HG02981 (cell line): ENCODE measurements around the gene CLEC17A.
"Not testable (repeated sequence)": the region's sequence is repeated elsewhere in the genome, so short reads cannot be mapped to it uniquely, and the experiment has no call there.

ENCODE experiments used
- ATAC-seq: cut with Tn5 transposase; IDR thresholded peaks from one replicate; pipeline ENCODE4 v1.9.1; 2021; ENCODE audit warnings: mild to moderate bottlenecking, moderate library complexity; ENCODE audit not compliant: unreplicated experiment

The CLEC17A gene

DNA sequence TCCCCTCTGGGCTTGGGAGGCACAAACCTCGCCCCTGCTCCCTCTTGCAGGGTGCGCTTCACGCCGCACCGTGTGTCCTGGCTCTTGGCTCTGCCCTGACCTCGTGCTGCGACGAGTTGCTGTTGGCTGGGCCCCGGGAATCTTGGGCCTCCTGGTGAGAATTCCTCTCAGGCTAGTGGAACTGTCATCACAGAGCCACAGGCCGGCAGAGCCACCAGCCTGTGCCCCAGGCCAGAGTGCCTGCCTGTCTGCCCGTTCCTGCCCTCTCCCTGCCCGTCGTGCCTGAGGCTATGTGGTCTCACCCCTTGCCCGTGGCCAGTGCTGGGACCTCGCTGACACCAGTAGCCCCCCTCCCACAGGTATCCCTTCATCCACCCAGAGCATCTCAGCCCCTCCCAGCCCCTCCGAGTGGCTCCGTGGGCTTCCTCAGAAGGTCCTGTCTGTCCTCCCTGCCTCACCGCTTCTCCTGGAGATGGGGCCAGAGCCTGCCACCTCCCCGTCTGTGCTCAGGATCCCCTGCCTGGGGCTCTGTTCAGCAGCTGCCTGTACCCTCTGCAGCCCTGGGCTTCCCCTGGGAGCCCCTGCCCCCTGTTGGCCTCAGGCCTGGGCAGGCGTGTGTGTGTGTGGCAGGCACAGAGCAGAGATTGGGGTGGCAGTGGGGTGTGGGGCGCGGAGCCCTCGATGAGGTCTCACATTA is 24.4 kb upstream of the CLEC17A start:
- ATAC-seq: no peak

DNA sequence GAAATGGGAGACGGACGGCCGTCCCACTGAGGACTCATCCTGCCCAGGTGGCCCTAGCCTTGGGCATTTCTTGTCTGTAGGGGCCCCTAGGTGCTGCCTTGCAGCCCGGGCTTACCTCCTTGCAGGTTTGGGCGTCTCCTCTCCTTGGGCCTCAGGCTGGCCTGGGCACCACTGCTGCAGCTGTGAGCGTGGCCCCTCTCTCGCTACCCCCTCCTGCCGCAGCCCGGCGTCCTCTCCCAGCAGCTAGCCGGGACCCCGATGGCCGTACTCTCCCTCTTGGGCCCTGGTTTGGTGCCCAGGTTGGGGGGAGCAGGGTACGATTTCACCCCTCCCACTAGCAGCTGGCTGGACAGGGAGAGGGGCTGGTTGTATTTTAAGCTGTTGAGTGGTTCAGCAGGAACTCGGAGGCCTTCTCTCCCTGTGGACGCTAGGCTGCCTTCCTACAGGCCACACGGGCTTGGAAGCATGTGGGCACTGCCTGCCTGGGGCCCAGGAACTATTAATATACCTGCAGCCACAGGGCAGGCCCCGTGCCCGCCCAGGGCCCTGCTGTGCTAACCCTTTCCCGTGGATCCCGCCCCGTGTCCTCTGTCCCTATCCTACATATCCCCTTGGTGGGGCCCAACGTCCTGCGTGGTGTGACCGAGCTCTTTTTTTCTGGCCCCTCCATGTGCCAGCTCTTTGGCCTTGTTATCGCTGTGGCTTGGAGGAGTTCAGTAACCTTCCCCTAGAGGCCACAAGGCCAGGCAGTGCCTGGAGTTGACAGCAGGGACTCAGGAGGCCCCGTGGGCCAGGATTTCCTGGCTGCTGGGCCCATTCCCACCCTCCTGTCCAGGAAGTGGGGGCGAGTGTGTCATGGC is 22.7 kb upstream of the CLEC17A start:
- ATAC-seq: no peak

DNA sequence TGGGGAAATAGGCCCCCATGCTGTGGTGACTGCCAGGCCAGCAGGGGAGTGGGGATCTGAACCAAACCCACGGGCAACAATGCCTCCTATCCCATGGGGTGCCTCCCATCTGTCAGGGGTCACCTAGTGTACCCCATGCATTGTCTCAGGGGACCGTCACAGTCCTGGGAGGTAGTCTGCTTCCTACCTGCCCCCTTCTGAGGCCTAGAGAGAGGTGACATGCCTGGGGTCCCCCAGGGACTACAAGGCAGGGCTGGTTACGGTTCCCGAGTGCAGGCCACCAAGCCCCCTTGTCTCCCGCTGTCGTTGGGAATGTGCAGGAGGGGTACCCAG is 22.1 kb upstream of the CLEC17A start:
- no peak for ATAC-seq

DNA sequence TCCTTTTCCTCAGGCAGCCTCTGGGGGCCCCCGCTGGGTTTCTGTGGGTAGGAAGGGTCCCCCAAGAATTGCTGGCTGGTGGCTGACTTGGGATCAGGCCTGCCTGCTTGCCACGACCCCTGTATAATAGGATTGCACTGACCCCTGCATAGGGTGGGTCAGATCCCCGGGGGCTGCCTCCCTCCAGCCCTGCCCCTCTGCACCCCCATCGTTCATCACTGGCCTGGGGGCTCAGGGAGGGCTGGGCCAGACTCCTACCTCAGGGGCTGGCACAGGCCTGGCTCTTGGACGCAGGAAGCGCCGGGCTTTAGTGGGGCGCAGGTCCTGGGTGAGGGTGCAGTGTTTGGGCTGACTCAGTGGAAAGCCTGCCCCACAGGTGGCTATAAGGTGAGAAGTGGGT is 21.6 kb upstream of the CLEC17A start:
- ATAC-seq: no peak

GRCh38 chr19:14561847-14562351 is 21.0 kb upstream of the CLEC17A start:
- no peak for ATAC-seq

DNA sequence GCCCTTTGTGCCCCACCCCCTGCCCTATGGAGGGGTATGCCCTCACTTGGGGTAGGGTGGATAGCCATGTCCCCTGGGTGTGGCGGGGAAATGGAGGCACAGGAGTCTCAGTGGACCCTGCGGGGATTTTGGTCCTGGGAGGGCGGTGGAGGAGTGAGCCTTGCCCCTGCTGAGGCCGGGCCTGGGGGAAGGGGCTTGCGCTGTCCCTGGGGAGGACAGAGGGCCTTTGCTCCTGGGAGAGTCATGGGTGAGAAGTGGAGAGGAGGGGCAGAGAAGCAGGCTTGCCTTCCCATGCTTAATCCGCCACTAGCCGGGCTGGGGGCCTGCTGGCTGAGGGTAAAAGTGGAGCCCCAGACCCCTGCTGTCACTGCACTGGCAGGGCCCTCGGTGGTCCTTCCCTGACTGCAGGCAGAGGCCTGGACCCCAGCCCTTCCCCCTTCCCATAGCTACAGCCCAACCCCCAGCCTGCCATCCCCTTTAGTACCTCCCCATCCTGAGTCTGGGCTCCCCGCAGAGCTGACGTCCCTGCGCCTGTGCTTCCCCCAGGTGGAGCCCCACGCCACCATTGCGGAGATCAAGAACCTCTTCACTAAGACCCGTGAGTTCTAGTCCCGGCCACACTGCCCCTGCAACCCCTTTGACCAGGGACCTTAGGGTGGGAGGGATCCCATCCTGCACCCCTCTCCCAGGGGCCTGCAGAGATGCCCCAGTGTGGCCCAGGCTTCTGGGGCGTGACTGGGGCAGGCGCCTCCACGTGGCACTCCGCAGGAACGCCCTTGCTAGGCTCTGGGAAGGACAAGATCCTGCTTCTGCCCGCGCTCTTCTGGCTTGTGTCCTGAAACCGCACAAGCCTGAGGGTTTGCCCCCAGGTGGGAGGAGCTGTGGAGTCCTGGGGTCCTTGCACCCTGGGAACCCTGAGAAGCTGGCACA is 20.0 kb upstream of the CLEC17A start:
- ATAC-seq: no peak

DNA sequence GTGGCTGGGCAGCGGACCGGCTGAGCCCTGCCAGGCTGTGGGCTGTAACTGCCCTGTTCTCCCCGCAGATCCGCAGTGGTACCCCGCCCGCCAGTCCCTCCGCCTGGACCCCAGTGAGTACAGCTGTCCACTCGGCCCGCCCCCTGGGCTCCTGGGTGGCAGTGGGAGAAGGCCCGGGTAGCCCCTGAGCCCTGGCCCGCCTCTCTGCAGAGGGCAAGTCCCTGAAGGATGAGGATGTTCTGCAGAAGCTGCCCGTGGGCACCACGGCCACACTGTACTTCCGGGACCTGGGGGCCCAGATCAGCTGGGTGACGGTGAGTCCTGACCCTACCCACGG is 19.3 kb upstream of the CLEC17A start:
- ATAC-seq: no peak

GRCh38 chr19:14563989-14564651 is 18.8 kb upstream of the CLEC17A start:
- ATAC-seq: no peak

DNA sequence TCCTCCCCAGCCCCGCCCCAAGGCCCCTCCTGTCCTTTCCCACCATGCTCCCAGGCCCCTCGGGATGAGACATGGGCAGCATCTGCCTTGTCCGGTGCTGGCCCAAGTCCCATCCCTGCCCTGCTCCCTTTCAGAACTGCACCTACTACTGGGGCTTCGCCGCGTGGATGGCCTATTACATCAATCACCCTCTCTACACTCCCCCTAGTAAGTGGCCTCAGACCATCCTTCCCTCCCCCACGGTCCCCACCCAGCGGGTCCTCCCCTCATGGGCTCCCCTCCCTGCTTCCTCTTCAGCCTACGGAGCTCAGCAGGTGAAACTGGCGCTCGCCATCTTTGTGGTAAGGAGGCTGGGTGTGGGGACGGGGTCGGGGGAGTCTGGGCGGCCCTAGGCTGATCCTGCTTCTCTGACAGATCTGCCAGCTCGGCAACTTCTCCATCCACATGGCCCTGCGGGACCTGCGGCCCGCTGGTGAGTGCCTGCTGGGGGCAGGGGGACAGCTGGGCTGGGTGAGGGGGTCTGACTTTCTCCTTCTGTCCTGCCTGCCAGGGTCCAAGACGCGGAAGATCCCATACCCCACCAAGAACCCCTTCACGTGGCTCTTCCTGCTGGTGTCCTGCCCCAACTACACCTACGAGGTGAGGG is 18.1 kb upstream of the CLEC17A start:
- not testable (repeated sequence) for ATAC-seq

DNA sequence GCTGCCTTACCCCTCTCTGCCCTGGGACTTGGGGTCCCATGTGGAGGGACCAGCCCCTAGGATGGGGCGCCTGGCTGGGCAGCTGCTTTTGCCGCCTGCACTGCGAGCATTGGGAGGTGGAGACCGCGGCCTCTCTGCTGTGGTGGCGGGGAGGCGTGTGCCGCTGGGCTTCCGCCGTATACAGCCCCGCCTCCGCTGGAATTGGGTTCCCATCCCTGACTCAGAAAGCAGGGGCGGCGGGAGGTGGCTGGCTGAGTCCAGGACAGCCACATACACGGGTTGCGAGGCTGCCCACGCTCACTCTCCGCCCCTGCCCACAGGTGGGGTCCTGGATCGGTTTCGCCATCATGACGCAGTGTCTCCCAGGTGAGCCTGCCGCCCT is 17.6 kb upstream of the CLEC17A start:
- ATAC-seq: no peak

DNA sequence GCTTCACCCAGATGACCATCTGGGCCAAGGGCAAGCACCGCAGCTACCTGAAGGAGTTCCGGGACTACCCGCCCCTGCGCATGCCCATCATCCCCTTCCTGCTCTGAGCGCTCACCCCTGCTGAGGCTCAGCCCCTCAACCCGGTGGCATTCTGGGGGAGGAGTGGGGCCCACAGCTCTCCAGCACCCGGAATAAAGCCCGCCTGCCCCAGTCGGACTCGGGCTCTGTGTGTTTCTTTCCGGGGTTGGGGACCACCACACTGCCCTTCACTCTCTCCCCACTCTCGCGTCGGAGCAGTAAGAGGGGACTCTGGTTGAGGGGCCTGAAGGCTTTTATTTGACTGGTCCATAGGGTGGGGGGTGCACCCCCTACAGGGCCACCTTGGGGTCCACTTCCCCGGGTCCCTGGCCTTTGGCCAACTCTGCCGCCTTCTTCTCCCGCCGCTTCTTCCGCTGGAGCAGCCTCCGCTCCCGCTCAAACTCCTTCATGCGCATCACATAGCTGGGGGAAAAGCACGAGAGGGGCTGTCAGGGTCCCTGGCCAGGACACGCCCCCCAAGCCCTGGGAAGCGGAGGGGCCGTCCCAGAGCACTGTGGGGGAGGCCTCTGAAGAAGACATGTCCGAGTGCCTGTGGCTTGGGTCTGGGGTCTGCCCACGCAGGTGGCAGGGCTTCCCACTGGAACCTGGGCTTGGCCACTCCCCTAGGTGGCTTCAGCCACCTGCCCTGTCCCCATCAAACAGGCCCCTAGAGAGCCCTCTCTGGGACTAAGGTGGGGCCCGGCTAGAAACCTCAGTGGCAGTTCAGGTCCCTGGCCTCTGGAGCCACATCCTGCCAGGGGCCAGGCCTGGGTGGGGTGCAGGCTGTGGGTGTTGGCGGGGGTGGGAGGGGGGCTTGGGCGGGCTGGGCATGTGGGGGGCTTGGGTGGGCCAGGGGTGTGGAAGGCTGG is 16.8 kb upstream of the CLEC17A start:
- ATAC-seq: no peak

DNA sequence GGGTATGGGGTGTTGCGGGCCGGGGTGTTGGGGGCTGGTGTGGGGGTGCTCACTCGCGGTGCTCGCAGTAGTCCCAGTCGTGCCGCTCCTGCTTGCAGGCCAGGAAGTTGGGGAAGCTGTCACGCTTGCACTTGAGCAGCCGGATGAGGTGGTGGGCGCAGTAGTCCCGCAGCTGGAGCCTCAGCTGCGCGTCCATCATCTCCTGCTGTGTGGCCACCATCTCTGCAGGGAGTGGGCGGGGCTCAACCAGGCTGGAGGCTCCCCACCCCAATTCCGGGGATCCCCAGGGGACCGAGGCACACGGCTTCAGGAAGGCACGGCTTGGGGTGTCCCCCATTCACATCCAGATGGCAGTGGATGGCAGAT is 16.2 kb upstream of the CLEC17A start:
- ATAC-seq: no peak

GRCh38 chr19:14567079-14567478 is 15.8 kb upstream of the CLEC17A start:
- no peak for ATAC-seq

- ATAC-seq: no peak
These were observed 11.9 kb upstream of the CLEC17A start for GRCh38 chr19:14570864-14571527.

DNA sequence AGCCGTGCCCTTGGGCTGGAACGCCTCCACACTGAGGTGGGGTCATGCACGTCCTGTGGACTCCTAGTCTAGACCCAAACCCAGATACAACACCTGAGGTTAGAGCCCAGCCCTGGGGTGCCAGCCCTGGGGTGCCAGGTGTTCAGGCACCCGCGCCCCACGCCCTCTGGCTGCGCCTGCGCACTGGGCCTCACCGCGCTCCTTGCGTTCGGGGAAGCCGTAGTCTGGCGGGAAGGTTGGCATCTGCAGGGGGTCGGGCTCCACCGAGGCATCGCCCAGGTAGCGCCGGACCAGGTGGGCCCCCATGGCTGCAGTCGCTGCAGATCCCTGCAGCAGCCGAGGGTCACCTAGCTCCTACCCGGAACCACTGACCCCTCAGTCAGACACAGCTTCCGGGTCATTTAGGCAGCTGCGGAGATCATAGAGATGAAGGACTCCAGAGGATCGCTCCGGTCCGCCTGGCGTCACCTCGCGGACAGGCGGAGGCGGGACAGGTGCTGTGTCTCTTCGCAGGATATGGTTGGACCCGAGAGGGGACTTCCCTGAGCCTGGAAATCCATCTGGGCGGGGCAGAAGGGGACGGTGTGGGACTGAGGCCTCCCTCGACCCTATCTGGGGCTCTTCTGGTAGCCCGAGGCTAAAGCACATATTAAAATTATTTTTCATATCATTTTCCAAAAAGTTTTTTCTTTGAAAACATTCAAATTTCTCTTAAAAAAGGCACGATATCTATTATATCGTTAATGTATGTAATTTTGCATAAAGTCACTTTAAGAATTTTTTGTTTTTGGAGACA is 11.0 kb upstream of the CLEC17A start, which contains the start of gene NDUFB7:
Gene NDUFB7 (minus strand): TSS at position 372 of the 796 bp plus-strand sequence. CDS start 66 bp downstream, at position 306.
- ATAC-seq: peak; percentile 85

GRCh38 chr19:14575428-14575980 is 7.4 kb upstream of the CLEC17A start:
- no peak for ATAC-seq

GRCh38 chr19:14576363-14576762 is 6.5 kb upstream of the CLEC17A start:
- no peak for ATAC-seq
